Sigmoid colon (tissue), 7 donors: ENCODE results near the gene SEMA4B. TPM values are rescaled to one million over a fixed set of nuclear protein-coding genes. Genes with fewer than 3 reads are reported as not detected.
A peak's percentile ranks its signal among the peaks of the same experiment; 100 is the strongest.

Experiments
- DNase-seq: peaks from one replicate; pipeline ENCODE4 v3.0.0-alpha.2; 2019
- H3K27ac ChIP-seq, 4 donors: fragments of 200-600 bp; sonication (generic); one replicate each; pipeline ENCODE4 v1.5.1; 2016 to 2019; ENCODE audit warnings: mild to moderate bottlenecking in 1 of 4
- H3K27me3 ChIP-seq, 3 donors: fragments of 200-600 bp; sonication (generic); one replicate each; pipeline ENCODE4 v1.5.1; 2019; ENCODE audit warnings: mild to moderate bottlenecking in 1 of 3
- H3K36me3 ChIP-seq, 4 donors: fragments of 200-600 bp; sonication (generic); one replicate each; pipeline ENCODE4 v1.5.1; 2016 to 2019
- H3K4me1 ChIP-seq, 4 donors: fragments of 200-600 bp; sonication (generic); one replicate each; pipeline ENCODE4 v1.5.1; 2017 to 2019
- H3K4me3 ChIP-seq, 4 donors: fragments of 200-600 bp; sonication (generic); one replicate each; pipeline ENCODE4 v1.5.1; 2017 to 2019; ENCODE audit warnings: mild to moderate bottlenecking in 2 of 4, moderate library complexity in 1 of 4
- H3K9me3 ChIP-seq, 4 donors: fragments of 200-600 bp in 3 of 4; sonication (generic) in 3 of 4; one replicate each; pipeline versions ENCODE4 v1.5.1 to v1.6.1; 2013 to 2019
- CTCF ChIP-seq, 4 experiments: fragments of 450-650 bp in 3 of 4; fragments of 200-600 bp in 1 of 4; IDR thresholded peaks; one replicate each; pipeline ENCODE4 v1.5.1; 2016 to 2019; ENCODE audit warnings: antibody characterized with exemption in 4 of 4, mild to moderate bottlenecking in 3 of 4, moderate library complexity in 2 of 4
- EP300 ChIP-seq, 4 donors: sonication (generic); formaldehyde crosslinking; IDR thresholded peaks; one replicate each; pipeline ENCODE4 v1.6.1; 2017; ENCODE audit warnings: antibody characterized with exemption in 4 of 4
- POLR2A ChIP-seq, 2 donors: fragments of 450-650 bp; IDR thresholded peaks; one replicate each; pipeline ENCODE4 v1.6.1; 2016; ENCODE audit warnings: antibody characterized with exemption in 2 of 2, mild to moderate bottlenecking in 2 of 2, moderate library complexity in 2 of 2
- POLR2AphosphoS5 ChIP-seq, 4 donors: sonication (generic); formaldehyde crosslinking; IDR thresholded peaks; one replicate each; pipeline ENCODE4 v1.6.1; 2017; ENCODE audit warnings: antibody characterized with exemption in 4 of 4
- WGBS, 2 donors: extraction: QIAGEN DNeasy Blood & Tissue Kit; methylation state at CpG; one replicate each; pipeline ENCODE4 v1.1.7; 2013; 5-methylcytosine and 5-hydroxymethylcytosine counted together
- intact Hi-C: fragments of 100-400 bp; cut with DNase I; formaldehyde crosslinking; loops from one replicate; pipeline ENCODE4 v1.15.1; 2023
- polyA plus RNA-seq, 3 donors: library from polyadenylated mRNA; stranded (reverse); fragments of 200-250 nt; gene quantifications; one replicate each; pipeline ENCODE4 v1.2.3, GENCODE V29; 2013
- total RNA-seq, 4 donors: library from RNA; depleted of rRNA; stranded (reverse); fragments of >200 nt; gene quantifications; one replicate each; pipeline ENCODE4 v1.1.0, GENCODE V29; 2016
- donor health status: healthy with polysubstance abuse.
- donor health status: Bipolar disorder and iron deficiency.
- donor health status: healthy.

The SEMA4B gene
- total and polyA plus RNA-seq, 7 donors = 10.6 to 94.5 (median 50.7) TPM

- intact Hi-C loops = no loop called here
- Histone ChIP-seq H3K9me3 (no peaks in the 10 kb centered on the region), H3K27ac (peak overlapping the region; percentile 96 to 99 (median 97)), H3K4me1 (peaks cover 0 to 80% (median 64%) of the 10 kb centered on the region in 4 donors), H3K27me3 (no peaks in the 10 kb centered on the region), H3K36me3 (no peaks in the 10 kb centered on the region), H3K4me3 (no peak overlapping the region)
- peak; percentile 95 for DNase-seq
- 9 to 17% methylated on average over 7 of the region's 7 CpGs for WGBS, 2 donors
- TF ChIP-seq POLR2A (IDR thresholded peaks at IDR 0.05) = peak in 1 of 2 donors; percentile 15
- peak in 3 of 4 donors; percentile 26 to 62 (median 51) for TF ChIP-seq POLR2AphosphoS5 (IDR thresholded peaks at IDR 0.05)
- TF ChIP-seq EP300 (IDR thresholded peaks at IDR 0.05) = no peak
- no peak for TF ChIP-seq CTCF (IDR thresholded peaks at IDR 0.05)
Observed at GRCh38 chr15:90191794-90192509, 9.2 kb upstream of the SEMA4B start.

GRCh38 chr15:90192961-90193786 lies 8.0 kb upstream of the SEMA4B start:
- Histone ChIP-seq H3K27me3 (no peaks in the 10 kb centered on the region), H3K27ac (peak overlapping the region; percentile 96 to 99 (median 97)), H3K36me3 (no peaks in the 10 kb centered on the region), H3K9me3 (no peaks in the 10 kb centered on the region), H3K4me3 (no peak overlapping the region), H3K4me1 (peaks cover 0 to 68% (median 54%) of the 10 kb centered on the region in 4 donors)
- intact Hi-C loops = no loop called here
- DNase-seq = peak; percentile 92
- no peak for TF ChIP-seq POLR2A (IDR thresholded peaks at IDR 0.05)
- no peak for TF ChIP-seq CTCF (IDR thresholded peaks at IDR 0.05)
- TF ChIP-seq EP300 (IDR thresholded peaks at IDR 0.05) = no peak
- peak; percentile 37 to 70 (median 68) for TF ChIP-seq POLR2AphosphoS5 (IDR thresholded peaks at IDR 0.05)
- WGBS, 2 donors = 46 to 78% methylated on average over 16 of the region's 16 CpGs

- Histone ChIP-seq H3K4me1 (peaks cover 0 to 54% (median 46%) of the 10 kb centered on the region in 4 donors), H3K27ac (peak overlapping the region; percentile 96 to 99 (median 97)), H3K4me3 (no peak overlapping the region), H3K27me3 (no peaks in the 10 kb centered on the region), H3K9me3 (no peaks in the 10 kb centered on the region), H3K36me3 (no peaks in the 10 kb centered on the region)
- intact Hi-C loops = no loop called here
- DNase-seq = no peak
- 82 to 87% methylated on average over 2 of the region's 2 CpGs for WGBS, 2 donors
- TF ChIP-seq CTCF (IDR thresholded peaks at IDR 0.05) = no peak
- no peak for TF ChIP-seq EP300 (IDR thresholded peaks at IDR 0.05)
- no peak for TF ChIP-seq POLR2AphosphoS5 (IDR thresholded peaks at IDR 0.05)
- no peak for TF ChIP-seq POLR2A (IDR thresholded peaks at IDR 0.05)
Observed at GRCh38 chr15:90194655-90195054, 6.5 kb upstream of the SEMA4B start.

GRCh38 chr15:90200534-90201129 lies 498 bp upstream of the SEMA4B start:
- no peak for DNase-seq
- intact Hi-C loops = no loop called here
- WGBS, 2 donors = 16 to 31% methylated on average over 24 of the region's 24 CpGs
- Histone ChIP-seq H3K27ac (peak overlapping the region; percentile 85 to 92 (median 88)), H3K9me3 (no peaks in the 10 kb centered on the region), H3K4me1 (peaks cover 0 to 54% (median 47%) of the 10 kb centered on the region in 4 donors), H3K27me3 (no peaks in the 10 kb centered on the region), H3K4me3 (peak overlapping the region; percentile 49 to 91 (median 81)), H3K36me3 (peaks cover 0 to 6% (median 0%) of the 10 kb centered on the region in 4 donors)
- TF ChIP-seq CTCF (IDR thresholded peaks at IDR 0.05) = no peak
- no peak for TF ChIP-seq POLR2AphosphoS5 (IDR thresholded peaks at IDR 0.05)
- TF ChIP-seq POLR2A (IDR thresholded peaks at IDR 0.05) = no peak
- TF ChIP-seq EP300 (IDR thresholded peaks at IDR 0.05) = no peak
